HG02588 (cell line): Measurements from ENCODE around the gene MTERF2.

Source experiments
- ATAC-seq: cut with Tn5 transposase; IDR thresholded peaks from one replicate; pipeline ENCODE4 v1.9.1; 2021; ENCODE audit warnings: mild to moderate bottlenecking, moderate library complexity; ENCODE audit not compliant: unreplicated experiment

Gene MTERF2

DNA sequence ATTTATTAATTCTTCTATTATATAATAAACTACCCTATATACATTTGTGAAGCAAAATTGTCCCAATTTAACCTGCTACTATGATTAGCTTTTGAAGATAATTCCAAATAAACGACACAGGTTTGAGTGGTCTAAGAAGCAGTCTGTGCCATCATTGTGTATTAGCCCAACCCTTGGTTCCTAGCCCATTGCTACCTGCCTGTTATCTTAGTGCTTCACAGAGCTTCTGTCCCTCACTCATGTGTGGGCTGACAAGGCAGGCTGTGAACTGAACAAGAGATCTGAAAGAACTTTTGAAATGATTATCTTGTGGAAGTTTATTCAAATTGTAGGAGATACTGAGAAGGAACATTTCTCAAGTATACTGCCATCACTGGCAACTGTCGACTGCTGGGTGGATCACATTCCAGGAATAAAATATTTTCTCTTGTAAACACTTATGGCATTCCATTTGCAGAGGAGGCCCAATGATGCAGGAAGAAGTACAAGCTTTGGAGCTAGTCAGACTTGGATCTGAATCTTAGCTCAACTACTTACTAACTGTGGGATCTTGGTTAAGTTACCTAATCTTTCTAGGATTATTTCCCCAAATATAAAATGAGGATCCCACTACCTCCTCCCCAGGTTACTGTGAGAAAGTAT, 7.8 kb upstream of the MTERF2 start:
- ATAC-seq = no peak

- no peak for ATAC-seq
Observed at GRCh38 chr12:106987846-106988245, 900 bp upstream of the MTERF2 start.

DNA sequence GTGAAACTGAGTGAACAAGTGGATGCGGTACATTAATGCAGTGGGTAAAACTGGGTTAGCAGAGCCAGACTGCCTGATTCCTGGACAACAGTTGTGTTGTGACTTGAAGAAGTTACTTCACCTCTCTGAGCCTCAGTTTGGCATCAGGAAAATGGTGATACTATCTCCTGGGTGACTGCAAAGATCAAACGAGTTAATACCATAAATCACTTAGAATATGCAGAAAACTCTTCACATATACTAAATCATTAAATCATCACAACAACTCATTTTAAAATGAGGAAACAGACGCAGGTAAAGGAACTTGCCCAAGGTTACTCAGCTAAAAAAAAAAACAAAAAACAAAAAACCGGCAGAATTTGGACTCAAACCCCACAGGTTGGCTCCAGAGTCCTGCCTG, 811 bp downstream of the MTERF2 start:
- no peak for ATAC-seq

DNA sequence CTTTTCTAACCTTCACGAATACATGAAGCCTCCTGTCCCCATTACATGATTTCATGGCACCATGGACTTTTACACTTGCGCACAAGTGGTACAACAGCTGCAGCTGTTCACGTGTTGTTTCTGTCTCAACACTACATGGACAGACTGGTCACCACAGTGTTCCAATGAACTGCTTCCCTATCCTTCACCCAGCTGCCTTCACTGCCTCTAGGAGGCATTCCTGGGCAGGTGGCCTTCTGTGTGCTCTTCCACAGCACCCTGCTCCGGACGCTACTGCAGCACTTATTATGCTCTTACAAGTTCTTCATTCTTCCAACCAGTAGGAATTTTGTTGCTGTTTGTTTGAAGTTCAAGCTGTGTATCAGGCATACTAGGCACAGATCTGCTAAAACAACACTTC, 1.5 kb downstream of the MTERF2 start:
- no peak for ATAC-seq

- no peak for ATAC-seq
Observed at GRCh38 chr12:106984588-106985137, 2.3 kb downstream of the MTERF2 start.

GRCh38 chr12:106982229-106982628, 4.7 kb downstream of the MTERF2 start:
- no peak for ATAC-seq

DNA sequence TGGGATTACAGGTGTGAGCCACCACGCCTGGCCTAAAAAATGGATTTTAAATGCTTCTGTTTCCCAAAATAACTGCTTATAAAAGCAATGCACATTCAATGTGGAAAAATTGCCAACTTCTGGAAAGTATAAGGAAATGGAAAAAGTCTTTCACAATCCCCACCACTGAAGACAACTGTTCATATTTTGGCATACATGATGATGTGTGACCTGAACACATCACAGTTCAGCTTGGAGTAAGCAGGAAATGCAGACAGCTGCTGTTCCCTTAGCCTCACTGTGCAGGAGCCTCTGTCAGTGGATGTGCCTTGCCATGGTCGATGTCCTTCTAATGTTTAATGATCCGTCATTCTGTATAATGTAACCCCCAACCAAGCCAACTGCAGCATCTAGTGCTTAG, 5.2 kb downstream of the MTERF2 start:
- no peak for ATAC-seq

DNA sequence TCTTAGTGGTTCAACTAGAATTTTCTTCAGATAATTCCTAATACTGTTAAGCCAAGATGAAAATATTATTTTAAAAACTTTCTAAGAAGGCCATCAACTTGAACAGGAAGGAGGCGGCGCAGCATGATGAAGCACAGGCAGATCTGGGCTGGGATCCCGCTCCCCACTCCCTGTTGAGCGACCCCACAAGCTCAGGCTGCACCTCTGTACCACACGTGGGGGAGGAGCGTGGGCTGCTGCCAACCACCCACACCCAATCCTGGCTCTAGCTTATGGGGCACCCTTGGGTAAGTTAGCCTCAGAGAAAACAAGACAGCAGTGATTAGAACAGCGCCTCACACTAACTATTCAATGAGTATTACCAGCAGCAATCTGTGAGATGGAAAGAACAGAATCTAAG, 6.0 kb downstream of the MTERF2 start:
- ATAC-seq = no peak

GRCh38 chr12:106978035-106978800, 8.7 kb downstream of the MTERF2 start:
- ATAC-seq = no peak

DNA sequence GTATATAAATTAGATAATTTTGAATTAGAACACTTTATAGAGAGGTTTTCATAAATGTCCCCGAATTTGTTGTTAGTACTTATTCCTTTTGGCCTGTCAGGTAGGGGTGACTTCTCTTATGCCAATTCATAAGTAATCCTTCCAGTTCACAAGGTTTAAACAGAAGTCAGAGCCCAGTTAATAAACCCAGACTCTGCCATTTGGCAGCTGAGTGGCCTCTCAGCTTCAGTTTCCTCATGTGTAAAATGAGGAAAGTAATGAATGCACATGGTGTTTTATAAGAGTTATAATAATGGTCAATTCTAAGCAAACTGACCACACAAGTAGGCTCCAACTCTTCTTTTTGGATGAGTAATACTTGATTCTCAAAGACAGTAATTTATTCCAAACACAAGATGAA, 10.3 kb downstream of the MTERF2 start:
- no peak for ATAC-seq

DNA sequence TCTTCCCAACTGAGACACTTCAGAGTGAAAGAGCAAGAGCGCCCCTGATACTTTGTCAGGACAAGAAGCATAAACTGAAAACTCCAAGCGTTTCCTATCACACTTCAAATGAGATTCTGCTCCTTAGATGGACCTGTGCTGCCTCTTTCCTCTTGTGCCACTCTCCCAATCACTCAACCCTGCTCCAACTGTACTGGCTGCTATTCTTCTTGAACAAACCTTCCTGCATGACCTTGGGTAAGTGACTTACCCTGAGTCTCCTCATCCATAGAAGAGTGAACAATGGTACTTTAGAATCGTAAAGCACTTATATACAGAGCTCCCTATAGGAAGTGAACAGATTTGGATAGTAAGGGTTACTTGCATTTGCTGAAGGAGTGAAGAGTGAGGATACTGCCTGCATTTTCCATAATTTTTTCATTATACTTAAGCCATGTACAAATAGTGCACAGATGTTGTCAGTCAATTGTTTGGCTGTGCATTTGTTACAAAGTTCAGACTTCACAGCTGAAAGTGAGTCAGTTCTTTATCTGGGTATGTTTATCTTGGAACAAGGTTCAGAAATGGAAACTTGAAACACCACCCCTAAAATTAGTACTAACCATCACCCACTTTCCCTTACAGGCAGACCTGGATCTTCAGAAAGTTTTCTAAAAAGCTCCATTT, 10.8 kb downstream of the MTERF2 start:
- no peak for ATAC-seq

DNA sequence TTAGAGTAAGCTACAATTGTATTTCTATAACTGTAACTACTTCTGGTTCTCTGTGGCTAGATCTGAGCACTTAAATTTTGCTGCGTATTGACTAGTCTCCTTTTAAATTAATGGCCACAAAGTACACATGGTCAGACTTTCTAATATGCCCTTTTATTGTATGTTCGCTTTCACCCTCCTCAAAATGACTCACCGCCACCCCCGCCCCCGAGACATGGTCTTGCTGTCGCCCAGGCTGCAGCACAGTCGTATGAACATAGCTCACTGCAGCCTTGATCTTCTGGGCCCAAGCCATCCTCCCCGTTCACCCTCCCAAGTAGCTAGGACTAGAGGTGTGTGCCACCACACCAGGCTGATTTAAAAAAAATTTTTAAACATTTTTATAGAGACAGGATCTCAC, 11.8 kb downstream of the MTERF2 start:
- ATAC-seq = no peak

DNA sequence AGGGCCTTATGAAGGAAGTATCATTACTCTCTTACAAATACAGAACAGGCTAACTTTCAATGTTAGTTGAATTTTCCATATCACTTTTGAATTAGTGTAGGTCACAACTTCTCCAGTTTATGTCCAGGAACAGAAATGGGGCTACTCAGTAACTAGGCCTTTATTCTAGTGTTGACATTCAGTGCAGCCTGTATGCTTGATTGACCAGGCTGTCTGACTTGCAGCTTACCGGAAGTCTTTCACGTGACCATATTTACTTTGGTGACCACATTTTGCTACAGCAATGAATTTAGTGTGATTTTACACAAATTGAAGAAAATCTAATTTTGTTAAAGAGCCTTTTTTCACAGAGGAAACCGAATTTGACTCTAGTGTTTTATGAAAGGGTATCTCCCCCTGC, 12.4 kb downstream of the MTERF2 start:
- ATAC-seq = peak; percentile 80

DNA sequence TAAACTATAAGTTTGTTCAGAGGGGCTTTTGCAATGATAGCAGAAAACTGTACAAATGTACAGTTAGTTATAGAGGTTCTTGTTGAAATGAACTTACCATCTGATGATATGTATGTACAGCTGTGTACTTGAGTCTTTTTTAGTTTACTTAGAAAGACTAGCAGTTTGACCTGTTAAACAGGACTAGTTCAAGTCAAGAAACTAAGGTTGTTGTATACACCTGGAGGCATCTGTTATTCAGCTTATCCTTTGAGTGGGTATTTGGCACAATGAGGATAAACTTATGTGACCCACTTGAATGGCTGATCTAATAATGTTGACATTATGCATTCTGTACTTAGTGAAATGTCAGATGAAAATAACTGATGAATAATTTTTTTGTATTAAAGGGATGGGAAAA, 13.4 kb downstream of the MTERF2 start:
- no peak for ATAC-seq

DNA sequence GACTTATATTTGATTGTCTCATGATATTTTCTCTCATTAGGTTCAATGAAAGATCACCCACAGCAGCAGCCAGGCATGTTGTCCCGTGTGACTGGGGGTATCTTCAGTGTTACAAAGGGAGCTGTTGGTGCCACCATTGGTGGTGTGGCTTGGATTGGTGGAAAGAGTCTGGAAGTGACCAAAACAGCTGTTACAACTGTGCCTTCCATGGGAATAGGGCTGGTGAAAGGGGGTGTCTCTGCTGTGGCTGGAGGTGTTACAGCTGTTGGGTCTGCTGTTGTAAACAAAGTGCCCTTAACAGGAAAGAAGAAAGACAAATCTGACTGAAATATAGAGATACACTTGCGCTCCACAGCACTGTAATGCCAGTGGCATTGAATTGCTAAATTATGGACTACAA, 15.9 kb downstream of the MTERF2 start:
- ATAC-seq = no peak

DNA sequence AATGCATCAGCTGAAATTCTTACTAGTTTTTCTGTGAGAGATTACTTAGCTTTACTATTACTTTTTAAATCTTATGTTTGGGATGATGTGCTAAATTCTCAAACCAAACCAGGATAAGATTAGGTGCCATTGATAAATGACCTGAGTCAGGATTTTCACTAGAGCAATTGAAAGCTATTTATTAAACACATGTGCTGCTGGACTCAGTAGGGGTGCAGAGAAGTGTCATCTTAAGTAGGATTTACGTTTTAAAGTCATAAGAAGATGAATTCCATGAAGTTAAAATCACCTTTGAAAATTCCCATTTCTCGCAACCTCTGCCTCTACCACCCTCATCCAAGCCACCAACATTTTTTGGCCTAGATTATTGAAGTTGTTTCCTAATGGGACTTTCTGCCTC, 22.4 kb downstream of the MTERF2 start:
- no peak for ATAC-seq

- no peak for ATAC-seq
Observed at GRCh38 chr12:106962286-106962685, 24.7 kb downstream of the MTERF2 start.

GRCh38 chr12:106960443-106960842, 26.5 kb downstream of the MTERF2 start:
- ATAC-seq = no peak

GRCh38 chr12:106957583-106957982, 29.4 kb downstream of the MTERF2 start:
- no peak for ATAC-seq

DNA sequence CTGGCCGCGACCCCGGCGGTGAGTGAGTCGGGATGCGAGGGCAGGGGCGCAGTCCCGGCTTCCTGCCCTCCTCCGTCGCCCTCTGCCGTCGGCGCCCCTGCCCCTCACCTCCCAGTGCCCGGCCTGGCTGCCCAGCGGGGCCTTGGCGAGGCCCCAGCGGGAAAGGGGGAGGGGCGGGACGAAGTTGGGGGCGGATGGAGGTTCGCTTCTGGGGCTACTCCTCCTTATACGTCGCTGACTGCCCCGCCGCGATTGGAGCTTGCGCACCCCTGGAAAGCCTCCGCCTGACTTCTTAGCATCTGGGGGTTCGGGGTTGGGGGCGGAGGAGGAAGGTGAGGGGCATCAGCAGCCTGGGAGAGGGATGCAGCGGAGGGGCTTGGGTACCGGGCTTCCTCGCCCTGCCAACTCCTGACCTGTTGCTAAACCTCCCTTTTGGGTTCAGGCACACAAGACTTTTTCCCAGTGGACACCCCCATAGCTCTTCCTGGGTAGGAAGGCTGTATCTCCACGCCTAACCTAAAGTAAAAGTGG, 30.8 kb downstream of the MTERF2 start:
- no peak for ATAC-seq

GRCh38 chr12:106955377-106956047, 31.4 kb downstream of the MTERF2 start, which contains the start of gene TMEM263:
TMEM263 (plus strand) TSS chr12:106955907; CDS start chr12:106967117, 11,210 bp downstream.
- peak; percentile 81 for ATAC-seq
